ENCODE data around the gene SMIM15. TPM values are rescaled to one million over a fixed set of nuclear protein-coding genes. Genes with fewer than 3 reads are reported as not detected.
A peak's percentile ranks its signal among the peaks of the same experiment; 100 is the strongest.

The SMIM15 gene
- total and polyA plus RNA-seq, 2 of the 13 experiments (the other 11 are each of a cell fraction or from before 2014, with no cell fraction given) = 12.7 to 58.2 TPM

DNA sequence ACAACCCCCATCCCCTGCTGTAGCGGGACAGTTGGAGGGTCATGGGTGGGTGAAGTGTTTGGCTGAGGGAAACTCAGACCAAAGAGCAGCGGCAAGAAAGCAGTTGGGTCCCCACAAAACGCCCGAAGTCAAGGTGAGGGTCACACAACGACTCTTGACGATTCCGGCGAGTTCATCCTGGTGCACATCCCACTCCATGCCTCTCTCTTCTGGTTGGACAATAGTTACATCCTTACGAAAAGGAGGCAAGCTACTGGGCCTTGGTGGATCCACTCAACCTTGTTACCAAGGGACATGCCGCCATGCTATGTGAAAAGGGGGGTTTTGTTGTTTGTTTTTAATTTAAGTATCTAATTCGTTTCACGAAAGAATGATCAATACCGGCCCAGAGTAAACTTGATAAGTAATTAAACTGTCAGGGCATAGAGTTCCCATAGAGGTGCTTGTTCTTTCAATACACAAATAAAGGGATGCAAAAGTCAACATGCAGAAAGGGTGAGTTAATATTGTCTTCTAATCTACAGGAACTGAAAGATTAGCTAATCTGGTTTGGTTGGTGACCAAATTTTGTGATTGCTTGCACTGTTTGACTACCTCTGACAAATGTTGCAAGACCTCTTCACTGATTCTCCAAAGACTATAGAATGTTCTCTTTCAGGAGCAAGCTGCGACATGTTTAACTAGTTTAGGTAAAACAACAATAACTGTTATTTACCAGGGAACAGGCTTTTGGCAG lies 732 bp upstream of the SMIM15 start (continued):
- TF ChIP-seq SRSF1 (optimal IDR thresholded peaks at IDR 0.05; ENCODE audit: low read depth, low read length) = peak; percentile 13
- TF ChIP-seq, protein P1, sequence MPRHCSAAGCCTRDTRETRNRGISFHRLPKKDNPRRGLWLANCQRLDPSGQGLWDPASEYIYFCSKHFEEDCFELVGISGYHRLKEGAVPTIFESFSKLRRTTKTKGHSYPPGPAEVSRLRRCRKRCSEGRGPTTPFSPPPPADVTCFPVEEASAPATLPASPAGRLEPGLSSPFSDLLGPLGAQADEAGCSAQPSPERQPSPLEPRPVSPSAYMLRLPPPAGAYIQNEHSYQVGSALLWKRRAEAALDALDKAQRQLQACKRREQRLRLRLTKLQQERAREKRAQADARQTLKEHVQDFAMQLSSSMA (CRISPR knock-in tag; IDR thresholded peaks at IDR 0.05) = no peak
- TF ChIP-seq ZNF20 (CRISPR knock-in tag; IDR thresholded peaks at IDR 0.05) = no peak
- TF ChIP-seq, protein P2, sequence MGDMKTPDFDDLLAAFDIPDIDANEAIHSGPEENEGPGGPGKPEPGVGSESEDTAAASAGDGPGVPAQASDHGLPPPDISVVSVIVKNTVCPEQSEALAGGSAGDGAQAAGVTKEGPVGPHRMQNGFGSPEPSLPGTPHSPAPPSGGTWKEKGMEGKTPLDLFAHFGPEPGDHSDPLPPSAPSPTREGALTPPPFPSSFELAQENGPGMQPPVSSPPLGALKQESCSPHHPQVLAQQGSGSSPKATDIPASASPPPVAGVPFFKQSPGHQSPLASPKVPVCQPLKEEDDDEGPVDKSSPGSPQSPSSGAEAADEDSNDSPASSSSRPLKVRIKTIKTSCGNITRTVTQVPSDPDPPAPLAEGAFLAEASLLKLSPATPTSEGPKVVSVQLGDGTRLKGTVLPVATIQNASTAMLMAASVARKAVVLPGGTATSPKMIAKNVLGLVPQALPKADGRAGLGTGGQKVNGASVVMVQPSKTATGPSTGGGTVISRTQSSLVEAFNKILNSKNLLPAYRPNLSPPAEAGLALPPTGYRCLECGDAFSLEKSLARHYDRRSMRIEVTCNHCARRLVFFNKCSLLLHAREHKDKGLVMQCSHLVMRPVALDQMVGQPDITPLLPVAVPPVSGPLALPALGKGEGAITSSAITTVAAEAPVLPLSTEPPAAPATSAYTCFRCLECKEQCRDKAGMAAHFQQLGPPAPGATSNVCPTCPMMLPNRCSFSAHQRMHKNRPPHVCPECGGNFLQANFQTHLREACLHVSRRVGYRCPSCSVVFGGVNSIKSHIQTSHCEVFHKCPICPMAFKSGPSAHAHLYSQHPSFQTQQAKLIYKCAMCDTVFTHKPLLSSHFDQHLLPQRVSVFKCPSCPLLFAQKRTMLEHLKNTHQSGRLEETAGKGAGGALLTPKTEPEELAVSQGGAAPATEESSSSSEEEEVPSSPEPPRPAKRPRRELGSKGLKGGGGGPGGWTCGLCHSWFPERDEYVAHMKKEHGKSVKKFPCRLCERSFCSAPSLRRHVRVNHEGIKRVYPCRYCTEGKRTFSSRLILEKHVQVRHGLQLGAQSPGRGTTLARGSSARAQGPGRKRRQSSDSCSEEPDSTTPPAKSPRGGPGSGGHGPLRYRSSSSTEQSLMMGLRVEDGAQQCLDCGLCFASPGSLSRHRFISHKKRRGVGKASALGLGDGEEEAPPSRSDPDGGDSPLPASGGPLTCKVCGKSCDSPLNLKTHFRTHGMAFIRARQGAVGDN (CRISPR knock-in tag; IDR thresholded peaks at IDR 0.05) = peak; percentile 0; the same call in 1 of the 2 replicates
- no peak for TF ChIP-seq ATF7-NPFF (CRISPR knock-in tag; IDR thresholded peaks at IDR 0.05; ENCODE audit: low read depth)
- no peak for TF ChIP-seq BRCA1 (CRISPR knock-in tag; IDR thresholded peaks at IDR 0.05)
- TF ChIP-seq, protein P3, sequence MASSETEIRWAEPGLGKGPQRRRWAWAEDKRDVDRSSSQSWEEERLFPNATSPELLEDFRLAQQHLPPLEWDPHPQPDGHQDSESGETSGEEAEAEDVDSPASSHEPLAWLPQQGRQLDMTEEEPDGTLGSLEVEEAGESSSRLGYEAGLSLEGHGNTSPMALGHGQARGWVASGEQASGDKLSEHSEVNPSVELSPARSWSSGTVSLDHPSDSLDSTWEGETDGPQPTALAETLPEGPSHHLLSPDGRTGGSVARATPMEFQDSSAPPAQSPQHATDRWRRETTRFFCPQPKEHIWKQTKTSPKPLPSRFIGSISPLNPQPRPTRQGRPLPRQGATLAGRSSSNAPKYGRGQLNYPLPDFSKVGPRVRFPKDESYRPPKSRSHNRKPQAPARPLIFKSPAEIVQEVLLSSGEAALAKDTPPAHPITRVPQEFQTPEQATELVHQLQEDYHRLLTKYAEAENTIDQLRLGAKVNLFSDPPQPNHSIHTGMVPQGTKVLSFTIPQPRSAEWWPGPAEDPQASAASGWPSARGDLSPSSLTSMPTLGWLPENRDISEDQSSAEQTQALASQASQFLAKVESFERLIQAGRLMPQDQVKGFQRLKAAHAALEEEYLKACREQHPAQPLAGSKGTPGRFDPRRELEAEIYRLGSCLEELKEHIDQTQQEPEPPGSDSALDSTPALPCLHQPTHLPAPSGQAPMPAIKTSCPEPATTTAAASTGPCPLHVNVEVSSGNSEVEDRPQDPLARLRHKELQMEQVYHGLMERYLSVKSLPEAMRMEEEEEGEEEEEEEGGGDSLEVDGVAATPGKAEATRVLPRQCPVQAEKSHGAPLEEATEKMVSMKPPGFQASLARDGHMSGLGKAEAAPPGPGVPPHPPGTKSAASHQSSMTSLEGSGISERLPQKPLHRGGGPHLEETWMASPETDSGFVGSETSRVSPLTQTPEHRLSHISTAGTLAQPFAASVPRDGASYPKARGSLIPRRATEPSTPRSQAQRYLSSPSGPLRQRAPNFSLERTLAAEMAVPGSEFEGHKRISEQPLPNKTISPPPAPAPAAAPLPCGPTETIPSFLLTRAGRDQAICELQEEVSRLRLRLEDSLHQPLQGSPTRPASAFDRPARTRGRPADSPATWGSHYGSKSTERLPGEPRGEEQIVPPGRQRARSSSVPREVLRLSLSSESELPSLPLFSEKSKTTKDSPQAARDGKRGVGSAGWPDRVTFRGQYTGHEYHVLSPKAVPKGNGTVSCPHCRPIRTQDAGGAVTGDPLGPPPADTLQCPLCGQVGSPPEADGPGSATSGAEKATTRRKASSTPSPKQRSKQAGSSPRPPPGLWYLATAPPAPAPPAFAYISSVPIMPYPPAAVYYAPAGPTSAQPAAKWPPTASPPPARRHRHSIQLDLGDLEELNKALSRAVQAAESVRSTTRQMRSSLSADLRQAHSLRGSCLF (CRISPR knock-in tag; IDR thresholded peaks at IDR 0.05; ENCODE audit: borderline replicate concordance) = no peak
- TF ChIP-seq CEBPB (IDR thresholded peaks at IDR 0.05; ENCODE audit: borderline replicate concordance, low read depth, low read length) = 0 out of 2 replicates have a peak, but pooled peaks have one; percentile 32
- 0 out of 2 replicates have a peak, but pooled peaks have one; percentile 39 for TF ChIP-seq DNMT3B (CRISPR knock-in tag; conservative IDR thresholded peaks at IDR 0.05)
- TF ChIP-seq NKX3-1 (CRISPR knock-in tag; IDR thresholded peaks at IDR 0.05) = no peak
- 0 out of 2 replicates have a peak, but pooled peaks have one; percentile 7 for TF ChIP-seq ZBTB42 (CRISPR knock-in tag; IDR thresholded peaks at IDR 0.05)
- no peak for TF ChIP-seq ZFY (CRISPR knock-in tag; IDR thresholded peaks at IDR 0.05)
- TF ChIP-seq MAZ (IDR thresholded peaks at IDR 0.05; ENCODE audit: borderline replicate concordance, low read depth, low read length) = no peak
- TF ChIP-seq MAZ (CRISPR knock-in tag; IDR thresholded peaks at IDR 0.05; ENCODE audit: low read depth) = peak; percentile 12; the same call in 1 of the 2 replicates
- TF ChIP-seq ZNF543 (CRISPR knock-in tag; IDR thresholded peaks at IDR 0.05) = no peak; the same call in 1 of the 2 replicates
- no peak for TF ChIP-seq ZNF264 (CRISPR knock-in tag; IDR thresholded peaks at IDR 0.05)
- no peak for TF ChIP-seq PPARG (CRISPR knock-in tag; conservative IDR thresholded peaks at IDR 0.05)
- TF ChIP-seq NR3C1 (CRISPR knock-in tag; IDR thresholded peaks at IDR 0.05) = no peak
- no peak for TF ChIP-seq SRF (IDR thresholded peaks at IDR 0.05; ENCODE audit: low read depth, low read length)
- no peak for TF ChIP-seq ESRRA (CRISPR knock-in tag; IDR thresholded peaks at IDR 0.05; ENCODE audit: low read depth)
- TF ChIP-seq ZNF713 (CRISPR knock-in tag; IDR thresholded peaks at IDR 0.05) = no peak
- TF ChIP-seq POLR2A (IDR thresholded peaks at IDR 0.05; ENCODE audit: insufficient read depth in 1 of 2, low read depth in 2 of 2, low read length in 2 of 2) = 0 out of 4 replicates have a peak, but pooled peaks of 1 of the 2 experiments have one; percentile 7
